Fibroblast of villous mesenchyme (primary cell): ENCODE measurements around the gene NIF3L1. TPM values are rescaled to one million over a fixed set of nuclear protein-coding genes. Genes with fewer than 3 reads are reported as not detected.

Experiments used
- DNase-seq: peaks from one replicate; pipeline ENCODE4 v3.0.0-alpha.2; 2010; ENCODE audit warnings: low read depth
- H3K4me3 ChIP-seq: 2 replicates; pipeline ENCODE4 v1.5.1; 2011; ENCODE audit warnings: low read depth, mild to moderate bottlenecking, low read length
- total RNA-seq: library from RNA; depleted of rRNA; stranded (reverse); fragments of >200 nt; gene quantifications from 2 replicates; pipeline ENCODE4 v1.2.3, GENCODE V29; 2012
- TF ChIP-seq, protein P1 (sequence below): IDR thresholded peaks from 2 replicates; pipeline ENCODE4 v1.5.1; 2012; ENCODE audit warnings: low read depth, mild to moderate bottlenecking, low read length; ENCODE audit not compliant: insufficient read depth

The NIF3L1 gene
- total RNA-seq, 1 donor: 30.2 TPM

DNA sequence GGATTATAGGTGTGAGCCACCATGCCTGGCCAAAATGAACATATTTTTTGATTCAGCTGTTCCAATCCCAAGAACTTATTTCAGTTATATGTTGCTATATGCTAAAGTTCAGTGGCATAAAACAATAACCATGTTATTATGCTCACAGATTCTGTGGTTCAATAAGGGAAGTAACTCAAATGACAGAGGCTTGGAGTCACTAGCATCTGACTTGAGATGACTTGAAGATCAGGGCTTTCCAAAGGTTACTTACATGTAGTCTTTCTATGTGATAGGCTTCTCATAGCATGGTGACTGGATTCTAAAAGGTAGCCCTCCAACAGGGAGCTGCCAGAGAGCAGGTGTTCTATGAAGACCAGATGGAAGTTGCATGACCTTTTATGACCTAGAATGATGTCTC lies 41.9 kb upstream of the NIF3L1 start:
- no peak overlapping the region for H3K4me3 ChIP-seq
- TF ChIP-seq, protein P1, sequence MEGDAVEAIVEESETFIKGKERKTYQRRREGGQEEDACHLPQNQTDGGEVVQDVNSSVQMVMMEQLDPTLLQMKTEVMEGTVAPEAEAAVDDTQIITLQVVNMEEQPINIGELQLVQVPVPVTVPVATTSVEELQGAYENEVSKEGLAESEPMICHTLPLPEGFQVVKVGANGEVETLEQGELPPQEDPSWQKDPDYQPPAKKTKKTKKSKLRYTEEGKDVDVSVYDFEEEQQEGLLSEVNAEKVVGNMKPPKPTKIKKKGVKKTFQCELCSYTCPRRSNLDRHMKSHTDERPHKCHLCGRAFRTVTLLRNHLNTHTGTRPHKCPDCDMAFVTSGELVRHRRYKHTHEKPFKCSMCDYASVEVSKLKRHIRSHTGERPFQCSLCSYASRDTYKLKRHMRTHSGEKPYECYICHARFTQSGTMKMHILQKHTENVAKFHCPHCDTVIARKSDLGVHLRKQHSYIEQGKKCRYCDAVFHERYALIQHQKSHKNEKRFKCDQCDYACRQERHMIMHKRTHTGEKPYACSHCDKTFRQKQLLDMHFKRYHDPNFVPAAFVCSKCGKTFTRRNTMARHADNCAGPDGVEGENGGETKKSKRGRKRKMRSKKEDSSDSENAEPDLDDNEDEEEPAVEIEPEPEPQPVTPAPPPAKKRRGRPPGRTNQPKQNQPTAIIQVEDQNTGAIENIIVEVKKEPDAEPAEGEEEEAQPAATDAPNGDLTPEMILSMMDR: no peak
- DNase-seq: no peak

DNA sequence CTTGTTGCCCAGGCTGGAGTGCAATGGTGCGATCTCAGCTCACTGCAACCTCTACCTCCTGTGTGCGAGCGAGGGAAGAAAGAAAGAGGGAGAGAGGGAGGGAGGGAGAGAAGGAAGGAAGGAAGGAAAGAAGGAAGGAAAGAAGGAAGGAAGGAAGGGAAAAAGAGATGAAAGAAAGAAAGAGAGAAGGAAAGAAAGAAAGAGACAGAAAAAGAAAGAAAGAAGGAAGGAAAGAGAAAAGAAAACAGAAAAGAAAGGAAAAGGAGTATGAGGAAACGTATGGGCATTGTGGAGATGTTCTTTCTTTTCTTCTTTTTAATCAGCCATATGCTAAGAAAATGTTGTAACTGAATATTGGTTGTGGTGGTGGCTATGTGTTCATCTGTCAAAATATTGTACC lies 41.2 kb upstream of the NIF3L1 start:
- TF ChIP-seq, protein P1: no peak
- no peak for DNase-seq
- H3K4me3 ChIP-seq: no peak overlapping the region

DNA sequence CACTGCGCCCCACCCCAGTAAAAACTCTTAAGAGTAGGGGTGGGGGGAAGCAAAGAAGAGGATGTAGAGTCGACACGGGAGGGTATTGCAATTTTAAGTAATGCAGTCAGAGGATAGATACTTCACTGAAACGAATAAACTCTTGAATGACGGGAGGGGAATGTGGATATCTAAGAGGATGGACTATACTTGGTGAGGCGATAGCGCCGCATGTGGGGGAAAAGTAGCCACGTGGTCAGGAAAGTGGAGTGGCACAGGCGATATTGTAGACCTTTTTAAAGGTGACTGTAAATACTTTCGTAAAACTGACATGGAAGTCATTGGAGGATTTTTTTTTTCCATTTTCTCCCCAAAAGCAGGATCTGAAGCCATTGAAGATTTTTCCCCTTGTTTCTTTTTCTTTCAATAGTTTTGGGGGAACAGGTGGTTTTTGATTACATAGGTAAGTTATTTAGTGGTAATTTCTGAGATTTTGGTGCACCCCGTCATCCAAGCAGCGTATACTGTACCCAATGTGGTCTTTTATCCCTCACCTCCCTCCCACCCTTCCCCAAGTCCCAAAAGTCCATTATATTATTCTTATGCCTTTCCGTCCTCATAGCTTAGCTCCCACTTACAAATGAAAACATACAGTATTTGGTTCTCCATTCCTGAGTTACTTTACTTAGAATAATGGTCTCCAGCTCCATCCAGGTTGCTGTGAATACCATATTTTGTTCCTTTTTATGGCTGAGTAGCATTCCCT lies 38.5 kb upstream of the NIF3L1 start:
- TF ChIP-seq, protein P1: no peak
- no peak for DNase-seq
- no peak overlapping the region for H3K4me3 ChIP-seq

DNA sequence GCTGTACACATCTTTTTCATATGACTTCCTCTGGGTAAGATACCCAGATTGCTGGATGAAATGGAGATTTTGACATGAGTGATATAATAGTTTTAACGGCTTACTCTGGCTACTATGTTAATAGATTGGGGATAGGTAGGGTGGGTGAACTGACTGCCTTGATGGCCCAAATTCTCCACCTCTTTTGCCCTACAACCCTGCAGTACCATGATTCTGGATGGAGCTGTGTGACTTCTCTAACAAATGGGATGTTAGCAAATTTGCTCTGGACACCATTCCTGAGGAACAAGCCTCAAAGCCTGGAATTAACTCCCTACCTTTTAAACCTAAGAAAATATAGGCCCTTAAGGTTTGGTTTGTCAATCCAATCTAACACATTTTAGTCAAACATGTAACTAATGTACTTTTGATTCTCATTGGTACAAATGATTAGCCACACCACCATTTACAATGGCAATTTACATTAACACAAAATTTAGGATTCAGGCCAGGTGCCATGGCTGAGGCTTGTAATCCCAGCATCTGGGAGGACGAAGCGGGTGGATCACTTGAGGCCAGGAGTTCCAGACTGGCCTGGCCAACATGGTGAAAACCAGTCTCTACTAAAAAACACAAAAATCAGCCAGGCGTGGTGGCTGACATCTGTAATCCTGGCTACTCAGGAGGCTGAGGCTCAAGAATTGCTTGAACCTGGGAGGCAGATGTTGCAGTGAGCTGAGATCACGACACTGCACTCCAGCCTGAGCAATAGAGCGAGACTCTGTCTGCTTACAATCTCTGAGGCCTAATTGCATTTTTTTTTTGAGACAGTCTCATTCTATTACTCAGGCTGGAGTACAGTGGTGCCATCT lies 37.5 kb upstream of the NIF3L1 start:
- DNase-seq: no peak
- H3K4me3 ChIP-seq: no peak overlapping the region
- TF ChIP-seq, protein P1: no peak

DNA sequence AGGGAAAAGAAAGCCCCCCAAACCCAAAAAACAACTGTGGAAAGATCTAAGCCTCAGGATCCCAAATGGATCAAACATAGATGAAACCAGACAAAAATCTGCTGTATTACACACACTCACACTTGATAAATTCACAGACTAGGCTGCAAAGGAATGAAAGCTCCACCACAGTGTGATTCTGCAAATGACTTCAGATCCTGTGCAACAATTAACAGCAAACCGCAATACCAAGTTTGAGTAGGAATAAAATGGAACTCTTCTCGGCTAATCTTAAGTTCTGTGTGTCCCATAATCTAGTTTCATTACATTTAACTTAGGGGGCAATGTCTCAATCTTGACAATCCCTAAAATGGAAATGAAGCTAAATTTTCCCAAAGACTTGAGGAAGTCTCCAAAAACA lies 36.6 kb upstream of the NIF3L1 start:
- no peak for DNase-seq
- no peak overlapping the region for H3K4me3 ChIP-seq
- TF ChIP-seq, protein P1: no peak

DNA sequence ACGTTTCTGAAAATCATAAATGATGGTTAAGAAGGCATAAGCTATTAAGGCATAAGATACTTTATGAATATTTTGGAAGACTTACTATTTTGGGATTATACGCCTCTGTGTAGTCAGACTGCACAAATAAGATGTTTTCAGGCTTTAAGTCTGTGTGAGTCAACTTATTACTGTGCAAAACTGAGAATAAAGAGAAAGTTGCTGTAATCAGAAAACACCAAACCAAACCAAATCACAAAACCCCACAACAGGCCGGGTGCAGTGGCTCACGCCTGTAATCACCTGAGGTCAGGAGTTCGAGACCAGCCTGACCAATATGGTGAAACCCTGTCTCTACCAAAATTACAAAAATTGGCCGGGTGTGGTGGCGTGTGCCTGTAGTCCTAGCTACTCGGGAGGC lies 32.4 kb upstream of the NIF3L1 start:
- H3K4me3 ChIP-seq: no peak overlapping the region
- no peak for DNase-seq
- TF ChIP-seq, protein P1: no peak
